DND-41 (cell line): Measurements from ENCODE around the gene REXO4.

Experiments
- ATAC-seq: fragments of 200-7000 bp; cut with Tn5 transposase; 3 replicates; pipeline ENCODE4 v1.9.1; 2021; ENCODE audit warnings: low read depth; ENCODE audit not compliant: insufficient read depth
- DNase-seq: peaks from one replicate; pipeline ENCODE4 v3.0.0-alpha.2; 2020
- H2AFZ ChIP-seq: 2 replicates; pipeline ENCODE4 v1.6.0; 2012; ENCODE audit warnings: low read depth, low read length
- H3K27ac ChIP-seq: 2 replicates; pipeline ENCODE4 v1.5.1; 2012; ENCODE audit warnings: low read length, inconsistent platforms
- H3K27me3 ChIP-seq: fragments of 200-600 bp; sonication (generic); 2 replicates; pipeline ENCODE4 v1.6.0; 2012; ENCODE audit warnings: low read length, mild to moderate bottlenecking, inconsistent platforms; ENCODE audit not compliant: insufficient read depth, poor library complexity
- H3K36me3 ChIP-seq: 2 replicates; pipeline ENCODE4 v1.5.1; 2012; ENCODE audit warnings: low read length, inconsistent platforms; ENCODE audit not compliant: insufficient read depth
- H3K4me1 ChIP-seq: 2 replicates; pipeline ENCODE4 v1.5.1; 2012; ENCODE audit warnings: mild to moderate bottlenecking, low read length; ENCODE audit not compliant: insufficient read depth
- H3K4me2 ChIP-seq: 2 replicates; pipeline ENCODE4 v1.6.0; 2012; ENCODE audit warnings: mild to moderate bottlenecking, moderate library complexity, low read length, inconsistent platforms; ENCODE audit not compliant: insufficient read depth
- H3K4me3 ChIP-seq, 2 experiments: fragments of 200-600 bp in 1 of 2; shearing (Covaris generic) in 1 of 2; 2 replicates each; pipeline ENCODE4 v1.5.1; 2012 to 2016; ENCODE audit warnings: inconsistent platforms in 2 of 2, low read length in 2 of 2, mild to moderate bottlenecking in 2 of 2, low read depth in 1 of 2, moderate library complexity in 1 of 2
- H3K79me2 ChIP-seq: 2 replicates; pipeline ENCODE4 v1.6.0; 2012; ENCODE audit warnings: low read length, inconsistent platforms; ENCODE audit not compliant: insufficient read depth
- H3K9ac ChIP-seq: 2 replicates; pipeline ENCODE4 v1.6.0; 2012; ENCODE audit warnings: low read depth, mild to moderate bottlenecking, inconsistent platforms, low read length, moderate library complexity
- H3K9me3 ChIP-seq: 2 replicates; pipeline ENCODE4 v1.5.1; 2012; ENCODE audit warnings: low read length, moderate library complexity, mild to moderate bottlenecking, inconsistent platforms; ENCODE audit not compliant: insufficient read depth, severe bottlenecking
- H4K20me1 ChIP-seq: 2 replicates; pipeline ENCODE4 v1.6.0; 2012; ENCODE audit warnings: low read length; ENCODE audit not compliant: insufficient read depth
- EZH2 ChIP-seq: IDR thresholded peaks from 3 replicates; pipeline ENCODE4 v1.6.1; 2012; ENCODE audit warnings: borderline replicate concordance, low read depth, mild to moderate bottlenecking, moderate library complexity, low read length, inconsistent platforms; ENCODE audit not compliant: severe bottlenecking
- TF ChIP-seq, protein P1 (sequence below): IDR thresholded peaks from 2 replicates; pipeline ENCODE4 v1.5.1; 2012; ENCODE audit warnings: borderline replicate concordance, low read length, moderate library complexity, mild to moderate bottlenecking; ENCODE audit not compliant: poor library complexity, severe bottlenecking; ENCODE audit errors: extremely low read depth

Gene REXO4

DNA sequence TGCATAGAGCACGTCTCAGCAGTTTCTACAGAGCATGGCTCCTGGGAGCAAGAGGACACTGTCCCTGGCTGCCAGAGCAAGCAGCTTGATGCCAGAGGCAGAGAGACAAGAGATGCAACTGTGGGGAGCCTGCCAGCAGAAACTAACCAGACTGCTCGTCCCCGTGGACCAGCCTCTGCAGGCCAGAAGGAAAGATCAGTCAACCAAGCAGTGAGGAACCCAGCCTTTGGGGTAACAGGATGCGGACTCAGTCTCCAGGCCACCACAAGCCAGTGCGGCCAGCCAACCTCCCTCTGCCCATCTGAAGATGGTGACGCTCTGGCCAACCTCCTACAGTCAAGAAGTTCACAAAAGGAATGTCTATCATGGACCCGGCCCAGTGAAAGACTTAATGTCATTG is 45.7 kb downstream of the REXO4 start:
- H3K4me2 ChIP-seq, result no peak overlapping the region
- TF ChIP-seq, protein P1, sequence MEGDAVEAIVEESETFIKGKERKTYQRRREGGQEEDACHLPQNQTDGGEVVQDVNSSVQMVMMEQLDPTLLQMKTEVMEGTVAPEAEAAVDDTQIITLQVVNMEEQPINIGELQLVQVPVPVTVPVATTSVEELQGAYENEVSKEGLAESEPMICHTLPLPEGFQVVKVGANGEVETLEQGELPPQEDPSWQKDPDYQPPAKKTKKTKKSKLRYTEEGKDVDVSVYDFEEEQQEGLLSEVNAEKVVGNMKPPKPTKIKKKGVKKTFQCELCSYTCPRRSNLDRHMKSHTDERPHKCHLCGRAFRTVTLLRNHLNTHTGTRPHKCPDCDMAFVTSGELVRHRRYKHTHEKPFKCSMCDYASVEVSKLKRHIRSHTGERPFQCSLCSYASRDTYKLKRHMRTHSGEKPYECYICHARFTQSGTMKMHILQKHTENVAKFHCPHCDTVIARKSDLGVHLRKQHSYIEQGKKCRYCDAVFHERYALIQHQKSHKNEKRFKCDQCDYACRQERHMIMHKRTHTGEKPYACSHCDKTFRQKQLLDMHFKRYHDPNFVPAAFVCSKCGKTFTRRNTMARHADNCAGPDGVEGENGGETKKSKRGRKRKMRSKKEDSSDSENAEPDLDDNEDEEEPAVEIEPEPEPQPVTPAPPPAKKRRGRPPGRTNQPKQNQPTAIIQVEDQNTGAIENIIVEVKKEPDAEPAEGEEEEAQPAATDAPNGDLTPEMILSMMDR, result no peak
- TF ChIP-seq EZH2, result no peak
- H4K20me1 ChIP-seq, result peaks cover 76% of the 10 kb centered on the region
- no peak for ATAC-seq
- H3K4me1 ChIP-seq, result peaks cover 38% of the 10 kb centered on the region
- no peak overlapping the region for H2AFZ ChIP-seq
- peaks cover 56% of the 10 kb centered on the region for H3K36me3 ChIP-seq
- DNase-seq, result no peak
- H3K9me3 ChIP-seq, result no peaks in the 10 kb centered on the region
- H3K4me3 ChIP-seq, result no peak overlapping the region
- H3K79me2 ChIP-seq, result peaks cover 87% of the 10 kb centered on the region
- no peak overlapping the region for H3K9ac ChIP-seq
- no peak overlapping the region for H3K27ac ChIP-seq
- no peaks in the 10 kb centered on the region for H3K27me3 ChIP-seq

- ATAC-seq, result peak; percentile 23
- Histone ChIP-seq H3K9me3 (no peaks in the 10 kb centered on the region), H3K27ac (no peak overlapping the region), H3K79me2 (peaks cover 96% of the 10 kb centered on the region), H3K9ac (no peak overlapping the region), H3K4me3 (no peak overlapping the region), H4K20me1 (peaks cover 83% of the 10 kb centered on the region), H3K36me3 (peaks cover 64% of the 10 kb centered on the region), H2AFZ (no peak overlapping the region), H3K4me1 (peaks cover 30% of the 10 kb centered on the region), H3K27me3 (no peaks in the 10 kb centered on the region), H3K4me2 (peak overlapping the region; percentile 27; the same call in 1 of the 2 replicates)
- peak; percentile 35 for DNase-seq
- TF ChIP-seq, protein P1, result no peak
- TF ChIP-seq EZH2, result no peak
These were observed 46.5 kb downstream of the REXO4 start for GRCh38 chr9:133371261-133371711.

GRCh38 chr9:133370685-133371084 is 47.1 kb downstream of the REXO4 start:
- 0 out of 3 replicates have a peak, but pooled peaks have one; percentile 18 for ATAC-seq
- Histone ChIP-seq H3K4me2 (peak overlapping the region; percentile 27; the same call in 1 of the 2 replicates), H2AFZ (no peak overlapping the region), H3K36me3 (peaks cover 70% of the 10 kb centered on the region), H3K27me3 (no peaks in the 10 kb centered on the region), H3K79me2 (peaks cover 99% of the 10 kb centered on the region), H3K4me1 (peaks cover 28% of the 10 kb centered on the region), H3K27ac (no peak overlapping the region), H3K4me3 (no peak overlapping the region), H3K9me3 (no peaks in the 10 kb centered on the region), H3K9ac (no peak overlapping the region), H4K20me1 (peaks cover 83% of the 10 kb centered on the region)
- no peak for DNase-seq
- TF ChIP-seq EZH2, result no peak
- TF ChIP-seq, protein P1, result no peak
